Epidermal melanocyte (primary cell): ENCODE measurements around the gene DYDC2.

Experiments
- DNase-seq: peaks from one replicate; pipeline ENCODE4 v3.0.0; 2011; ENCODE audit warnings: low spot score; ENCODE audit not compliant: insufficient read length

DYDC2 gene

GRCh38 chr10:80371467-80371866 lies 14.9 kb downstream of the DYDC2 start:
- DNase-seq, result no peak

GRCh38 chr10:80372675-80373074 lies 16.1 kb downstream of the DYDC2 start:
- DNase-seq, result no peak

- no peak for DNase-seq
Measured at GRCh38 chr10:80373502-80373901, 16.9 kb downstream of the DYDC2 start.

- no peak for DNase-seq
Measured at GRCh38 chr10:80379701-80380100, 23.1 kb downstream of the DYDC2 start.

- no peak for DNase-seq
Measured at GRCh38 chr10:80380185-80380584, 23.6 kb downstream of the DYDC2 start.

GRCh38 chr10:80382989-80383388 lies 26.4 kb downstream of the DYDC2 start:
- DNase-seq, result no peak

GRCh38 chr10:80390740-80391139 lies 34.2 kb downstream of the DYDC2 start:
- DNase-seq, result no peak

- no peak for DNase-seq
Measured at GRCh38 chr10:80392250-80392649, 35.7 kb downstream of the DYDC2 start.

- no peak for DNase-seq
Measured at GRCh38 chr10:80394358-80394916, 37.9 kb downstream of the DYDC2 start.

- no peak for DNase-seq
Measured at GRCh38 chr10:80397014-80397413, 40.4 kb downstream of the DYDC2 start.

GRCh38 chr10:80400136-80400804 lies 43.7 kb downstream of the DYDC2 start:
- no peak for DNase-seq

- no peak for DNase-seq
Measured at GRCh38 chr10:80405035-80405434, 48.5 kb downstream of the DYDC2 start.

- no peak for DNase-seq
Measured at GRCh38 chr10:80405626-80406025, 49.0 kb downstream of the DYDC2 start.

GRCh38 chr10:80406204-80406603 lies 49.6 kb downstream of the DYDC2 start:
- DNase-seq, result no peak

- no peak for DNase-seq
Measured at GRCh38 chr10:80407812-80408241, 51.2 kb downstream of the DYDC2 start.

GRCh38 chr10:80408242-80409101 lies 51.9 kb downstream of the DYDC2 start, which contains the start of gene PRXL2A:
PRXL2A (plus strand) TSS chr10:80408551; CDS start chr10:80420468, 11,917 bp downstream.
- peak; percentile 82 for DNase-seq

GRCh38 chr10:80409121-80409520 lies 52.5 kb downstream of the DYDC2 start:
- no peak for DNase-seq

GRCh38 chr10:80410122-80410521 lies 53.5 kb downstream of the DYDC2 start:
- no peak for DNase-seq

- DNase-seq, result no peak
Measured at GRCh38 chr10:80410578-80411145, 54.1 kb downstream of the DYDC2 start.

- DNase-seq, result no peak
Measured at GRCh38 chr10:80411267-80411668, 54.7 kb downstream of the DYDC2 start.

GRCh38 chr10:80411681-80412220 lies 55.2 kb downstream of the DYDC2 start:
- DNase-seq, result no peak

GRCh38 chr10:80412486-80412885 lies 55.9 kb downstream of the DYDC2 start:
- no peak for DNase-seq
